GM19397 (cell line): Measurements from ENCODE around the gene PTPRJ.

Experiments used
- ATAC-seq: cut with Tn5 transposase; IDR thresholded peaks from one replicate; pipeline ENCODE4 v1.9.1; 2021; ENCODE audit warnings: mild to moderate bottlenecking, moderate library complexity; ENCODE audit not compliant: unreplicated experiment

PTPRJ gene

GRCh38 chr11:48141475-48142122 is 161.2 kb downstream of the PTPRJ start:
- no peak for ATAC-seq

- ATAC-seq, result no peak
Measured at GRCh38 chr11:48142889-48143288, 162.5 kb downstream of the PTPRJ start.

GRCh38 chr11:48148749-48149148 is 168.4 kb downstream of the PTPRJ start:
- no peak for ATAC-seq

GRCh38 chr11:48150213-48150612 is 169.9 kb downstream of the PTPRJ start:
- ATAC-seq, result no peak

GRCh38 chr11:48154151-48154550 is 173.8 kb downstream of the PTPRJ start:
- ATAC-seq, result no peak

GRCh38 chr11:48161951-48162884 is 181.9 kb downstream of the PTPRJ start:
- no peak for ATAC-seq

GRCh38 chr11:48162885-48163268 is 182.5 kb downstream of the PTPRJ start:
- ATAC-seq, result no peak

- no peak for ATAC-seq
Measured at GRCh38 chr11:48163360-48164100, 183.2 kb downstream of the PTPRJ start.

GRCh38 chr11:48164836-48165235 is 184.5 kb downstream of the PTPRJ start:
- ATAC-seq, result no peak

GRCh38 chr11:48165426-48165825 is 185.1 kb downstream of the PTPRJ start:
- no peak for ATAC-seq

- no peak for ATAC-seq
Measured at GRCh38 chr11:48167380-48167779, 187.0 kb downstream of the PTPRJ start.

- ATAC-seq, result no peak
Measured at GRCh38 chr11:48168815-48169214, 188.5 kb downstream of the PTPRJ start.

GRCh38 chr11:48169259-48169658 is 188.9 kb downstream of the PTPRJ start:
- ATAC-seq, result no peak

GRCh38 chr11:48169717-48170116 is 189.4 kb downstream of the PTPRJ start:
- ATAC-seq, result no peak

- ATAC-seq, result no peak
Measured at GRCh38 chr11:48170241-48171233, 190.2 kb downstream of the PTPRJ start.

- peak; percentile 81 for ATAC-seq
Measured at GRCh38 chr11:48172818-48173609, 192.7 kb downstream of the PTPRJ start.

- ATAC-seq, result no peak
Measured at GRCh38 chr11:48177661-48178060, 197.3 kb downstream of the PTPRJ start.

GRCh38 chr11:48180627-48181026 is 200.3 kb downstream of the PTPRJ start:
- no peak for ATAC-seq

GRCh38 chr11:48182860-48183526 is 202.6 kb downstream of the PTPRJ start:
- no peak for ATAC-seq
